Caco-2 (cell line): ENCODE data around the gene KLK10. TPM values are rescaled to one million over a fixed set of nuclear protein-coding genes. Genes with fewer than 3 reads are reported as not detected.

Experiments
- BruUV-seq: library from RNA; stranded (reverse); fragments of 400-500 nt; replicated peaks from 2 replicates; lab custom pipeline; 2021; lab: Mats Ljungman, UMichigan
- CTCF ChIA-PET: fragments of 300-600 bp; sonication (Branson Sonifier 250); formaldehyde crosslinking; loops from one replicate; lab custom pipeline; 2022; ENCODE audit warnings: antibody characterized with exemption; lab: Charles Lee
- POLR2A ChIA-PET: fragments of 300-600 bp; sonication (Branson Sonifier 250); formaldehyde crosslinking; loops from one replicate; lab custom pipeline; 2022; ENCODE audit warnings: antibody characterized with exemption; lab: Charles Lee
- DNase-seq, 2 experiments: peaks; one replicate each; pipeline versions ENCODE4 v3.0.0 to v3.0.0-alpha.2; 2020 to 2022
- H3K27me3 ChIP-seq: replicated peaks from 2 replicates; pipeline ENCODE4 v1.6.0; 2011; ENCODE audit warnings: low read length; ENCODE audit not compliant: control insufficient read depth, insufficient read depth
- H3K36me3 ChIP-seq: 2 replicates; pipeline ENCODE4 v1.5.1; 2011; ENCODE audit warnings: low read length; ENCODE audit not compliant: control insufficient read depth, insufficient read depth
- H3K4me1 ChIP-seq: fragments of 250-450 bp; sonication (Bioruptor Pico); 2 replicates; pipeline ENCODE4 v1.5.1; 2020; ENCODE audit warnings: mild to moderate bottlenecking
- H3K4me3 ChIP-seq: 2 replicates; pipeline ENCODE4 v1.5.1; 2011; ENCODE audit warnings: low read depth, mild to moderate bottlenecking, control low read depth, low read length
- H3K9me3 ChIP-seq: fragments of 250-450 bp; sonication (Bioruptor Pico); 2 replicates; pipeline ENCODE4 v1.5.1; 2020; ENCODE audit warnings: mild to moderate bottlenecking, moderate library complexity
- H3K27ac Mint-ChIP-seq: one replicate; pipeline ENCODE4 v1.8.0; 2022; ENCODE audit warnings: mixed read lengths; ENCODE audit not compliant: unreplicated experiment
- H3K27me3 Mint-ChIP-seq: one replicate; pipeline ENCODE4 v1.8.0; 2022; ENCODE audit warnings: mixed read lengths; ENCODE audit not compliant: insufficient read depth, unreplicated experiment
- H3K36me3 Mint-ChIP-seq: one replicate; pipeline ENCODE4 v1.8.0; 2022; ENCODE audit warnings: mild to moderate bottlenecking, mixed read lengths; ENCODE audit not compliant: insufficient read depth, unreplicated experiment
- H3K4me1 Mint-ChIP-seq: one replicate; pipeline ENCODE4 v1.8.0; 2022; ENCODE audit warnings: low read depth, mixed read lengths; ENCODE audit not compliant: unreplicated experiment
- H3K4me3 Mint-ChIP-seq: one replicate; pipeline ENCODE4 v1.8.0; 2022; ENCODE audit warnings: mild to moderate bottlenecking, moderate library complexity, mixed read lengths; ENCODE audit not compliant: unreplicated experiment
- H3K9me3 Mint-ChIP-seq: one replicate; pipeline ENCODE4 v1.8.0; 2022; ENCODE audit warnings: mixed read lengths; ENCODE audit not compliant: unreplicated experiment
- CTCF ChIP-seq, 2 experiments: fragments of 200-600 bp in 1 of 2; IDR thresholded peaks; 1 replicate in 1 of 2; 2 replicates in 1 of 2; pipeline versions ENCODE4 v1.5.1 to v1.8.0; 2011 to 2022; ENCODE audit warnings: antibody characterized with exemption in 1 of 2, control low read depth in 1 of 2, inconsistent platforms in 1 of 2, low read depth in 1 of 2, low read length in 1 of 2, mild to moderate bottlenecking in 1 of 2, moderate library complexity in 1 of 2; ENCODE audit not compliant: insufficient read depth in 1 of 2, severe bottlenecking in 1 of 2, unreplicated experiment in 1 of 2
- intact Hi-C: fragments of 100-400 bp; cut with micrococcal nuclease; formaldehyde crosslinking; loops from one replicate; pipeline ENCODE4 v1.10.0; 2022; ENCODE audit not compliant: unreplicated experiment
- total RNA-seq: library from RNA; stranded (reverse); gene quantifications from 2 replicates; pipeline ENCODE4 v1.2.3, GENCODE V29; 2022

KLK10 gene
- total RNA-seq, 1 experiment from 2014 or later = not detected

GRCh38 chr19:51026554-51026831 is 7.0 kb upstream of the KLK10 start, which contains the start of gene KLK11:
KLK11 (minus strand) TSS chr19:51026616; CDS start chr19:51025631, 985 bp downstream.
- Mint-ChIP-seq H3K36me3 (no peaks in the 10 kb centered on the region), H3K27ac (no peak within 1 kb of the TSS), H3K27me3 (peaks cover 12% of the 10 kb centered on the region), H3K4me3 (no peak within 1 kb of the TSS), H3K4me1 (no peaks in the 10 kb centered on the region), H3K9me3 (no peaks in the 10 kb centered on the region)
- ChIA-PET CTCF (no interaction called here), POLR2A (no interaction called here)
- Histone ChIP-seq H3K27me3 (no peaks in the 10 kb centered on the region; the same call in 1 of the 2 replicates), H3K4me1 (no peaks in the 10 kb centered on the region), H3K36me3 (no peaks in the 10 kb centered on the region), H3K4me3 (no peak within 1 kb of the TSS), H3K9me3 (no peaks in the 10 kb centered on the region)
- intact Hi-C loops = no loop called here
- no TSS peak for BruUV-seq
- DNase-seq = no peak
- TF ChIP-seq CTCF (IDR thresholded peaks at IDR 0.05; ENCODE audit: insufficient read depth in 1 of 2, low read depth in 1 of 2, low read length in 1 of 2, severe bottlenecking in 1 of 2, unreplicated experiment in 1 of 2) = no peak

- Histone ChIP-seq H3K9me3 (no peaks in the 10 kb centered on the region), H3K4me3 (no peak overlapping the region), H3K4me1 (no peaks in the 10 kb centered on the region), H3K36me3 (no peaks in the 10 kb centered on the region), H3K27me3 (no peaks in the 10 kb centered on the region; the same call in 1 of the 2 replicates)
- no peak for DNase-seq
- Mint-ChIP-seq H3K9me3 (no peaks in the 10 kb centered on the region), H3K4me3 (no peak overlapping the region), H3K4me1 (no peaks in the 10 kb centered on the region), H3K27me3 (peaks cover 12% of the 10 kb centered on the region), H3K36me3 (no peaks in the 10 kb centered on the region), H3K27ac (no peak overlapping the region)
- intact Hi-C loops = no loop called here
- TF ChIP-seq CTCF (IDR thresholded peaks at IDR 0.05; ENCODE audit: insufficient read depth in 1 of 2, low read depth in 1 of 2, low read length in 1 of 2, severe bottlenecking in 1 of 2, unreplicated experiment in 1 of 2) = no peak
- no TSS peak for BruUV-seq
- POLR2A ChIA-PET = no interaction called here
- CTCF ChIA-PET = no interaction called here
Observed at GRCh38 chr19:51025809-51026553, 6.5 kb upstream of the KLK10 start.

- BruUV-seq = no TSS peak
- Mint-ChIP-seq H3K27me3 (peaks cover 12% of the 10 kb centered on the region), H3K4me1 (no peaks in the 10 kb centered on the region), H3K9me3 (no peaks in the 10 kb centered on the region), H3K4me3 (no peak overlapping the region), H3K27ac (no peak overlapping the region), H3K36me3 (no peaks in the 10 kb centered on the region)
- Histone ChIP-seq H3K4me3 (no peak overlapping the region), H3K36me3 (no peaks in the 10 kb centered on the region), H3K4me1 (no peaks in the 10 kb centered on the region), H3K27me3 (no peaks in the 10 kb centered on the region; the same call in 1 of the 2 replicates), H3K9me3 (no peaks in the 10 kb centered on the region)
- no peak for TF ChIP-seq CTCF (IDR thresholded peaks at IDR 0.05; ENCODE audit: insufficient read depth in 1 of 2, low read depth in 1 of 2, low read length in 1 of 2, severe bottlenecking in 1 of 2, unreplicated experiment in 1 of 2)
- DNase-seq = no peak
- ChIA-PET CTCF (no interaction called here), POLR2A (no interaction called here)
- intact Hi-C loops = no loop called here
Observed at GRCh38 chr19:51025401-51025800, 5.9 kb upstream of the KLK10 start.
